HUES6 (cell line): ENCODE measurements around the gene EYA4.

Experiments used
- H3K27ac ChIP-seq: 2 replicates; pipeline ENCODE4 v1.7.0; 2013; ENCODE audit warnings: low read depth, mild to moderate bottlenecking, low read length, inconsistent platforms
- H3K27me3 ChIP-seq: 2 replicates; pipeline ENCODE4 v1.6.1; 2013; ENCODE audit warnings: low read length; ENCODE audit not compliant: control insufficient read depth, insufficient read depth
- H3K36me3 ChIP-seq: 2 replicates; pipeline ENCODE4 v1.6.1; 2013; ENCODE audit warnings: low read length; ENCODE audit not compliant: control insufficient read depth, insufficient read depth
- H3K4me1 ChIP-seq: 2 replicates; pipeline ENCODE4 v1.6.1; 2013; ENCODE audit warnings: low read length; ENCODE audit not compliant: control insufficient read depth, insufficient read depth
- H3K4me3 ChIP-seq: 2 replicates; pipeline ENCODE4 v1.5.1; 2013; ENCODE audit warnings: low read depth, low read length
- H3K9ac ChIP-seq: one replicate; pipeline ENCODE4 v1.6.1; 2013; ENCODE audit warnings: mild to moderate bottlenecking, low read length
- H3K9me3 ChIP-seq: 2 replicates; pipeline ENCODE4 v1.6.1; 2013; ENCODE audit warnings: low read depth, low read length; ENCODE audit not compliant: control insufficient read depth, insufficient read depth

EYA4 gene

DNA sequence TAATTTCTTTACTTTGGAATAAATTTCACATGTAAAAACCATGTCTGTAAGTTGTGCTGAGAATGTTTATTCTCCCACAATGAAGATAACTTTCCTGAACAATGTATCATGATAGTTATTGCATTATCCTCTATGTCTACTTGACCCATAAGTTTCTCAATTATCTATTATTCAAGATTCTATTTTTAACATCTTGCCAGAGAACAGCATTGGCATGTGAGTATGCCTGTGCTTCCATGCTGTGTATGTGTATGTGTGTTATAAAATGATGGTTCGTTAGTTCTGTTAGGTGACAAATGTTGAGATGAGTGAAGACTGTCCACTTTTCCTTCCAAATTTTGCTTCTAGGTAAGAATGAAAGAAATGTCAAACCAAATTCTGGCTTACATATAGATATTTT is 111.9 kb downstream of the EYA4 start:
- no peaks in the 10 kb centered on the region for H3K36me3 ChIP-seq
- H3K9ac ChIP-seq: no peak overlapping the region
- H3K4me3 ChIP-seq: no peak overlapping the region
- no peaks in the 10 kb centered on the region for H3K4me1 ChIP-seq
- no peaks in the 10 kb centered on the region for H3K27me3 ChIP-seq
- H3K9me3 ChIP-seq: no peaks in the 10 kb centered on the region
- no peak overlapping the region for H3K27ac ChIP-seq

DNA sequence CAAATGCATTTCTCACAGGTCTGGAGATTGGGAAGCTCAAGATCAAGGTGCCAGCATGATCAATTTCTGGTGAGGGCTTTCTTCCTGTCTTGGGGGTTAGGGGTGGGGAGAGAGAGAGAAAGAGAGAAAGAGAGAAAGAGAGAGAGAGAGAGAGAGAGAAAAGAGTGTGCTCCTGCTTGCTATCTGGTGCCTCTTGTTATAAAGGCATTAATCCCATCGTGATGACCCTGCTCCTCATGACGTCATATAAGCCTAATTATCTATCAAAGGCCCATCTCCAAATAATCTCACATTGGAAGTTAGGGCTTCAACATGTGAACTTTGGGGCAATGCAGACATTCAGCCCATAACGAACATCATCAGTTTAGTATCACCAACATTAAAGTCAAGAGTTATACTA is 114.8 kb downstream of the EYA4 start:
- no peaks in the 10 kb centered on the region for H3K36me3 ChIP-seq
- no peak overlapping the region for H3K27ac ChIP-seq
- no peaks in the 10 kb centered on the region for H3K9me3 ChIP-seq
- no peak overlapping the region for H3K4me3 ChIP-seq
- H3K9ac ChIP-seq: no peak overlapping the region
- no peaks in the 10 kb centered on the region for H3K27me3 ChIP-seq
- H3K4me1 ChIP-seq: no peaks in the 10 kb centered on the region

DNA sequence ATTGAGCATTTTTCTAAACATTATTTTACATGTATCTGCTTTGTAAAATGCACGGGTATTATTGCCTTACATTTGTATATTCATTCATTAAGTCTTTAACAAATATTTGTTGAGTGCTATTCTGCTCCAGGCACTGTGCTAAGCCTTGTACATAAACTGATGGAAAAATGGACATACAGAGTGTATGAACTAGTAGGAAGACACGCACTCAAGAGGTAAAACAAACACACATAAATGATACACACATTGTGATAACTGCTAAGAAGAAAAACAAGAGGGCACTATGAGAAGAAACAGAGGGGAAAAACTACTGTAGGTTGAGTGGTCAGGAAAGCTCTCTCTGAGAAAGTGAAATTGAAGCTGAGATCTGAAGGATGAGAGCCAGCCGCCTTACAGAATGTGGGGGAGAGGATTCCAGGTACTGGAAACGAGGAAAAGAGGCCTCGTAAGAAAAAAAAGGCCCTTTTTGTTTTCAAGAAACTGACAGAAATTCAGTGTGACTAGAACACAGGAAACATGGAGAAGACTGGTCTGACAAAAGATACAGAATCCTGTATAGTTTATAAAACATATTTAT is 117.5 kb downstream of the EYA4 start:
- Histone ChIP-seq H3K9ac (no peak overlapping the region), H3K9me3 (no peaks in the 10 kb centered on the region), H3K4me3 (no peak overlapping the region), H3K4me1 (no peaks in the 10 kb centered on the region), H3K27me3 (no peaks in the 10 kb centered on the region), H3K36me3 (no peaks in the 10 kb centered on the region), H3K27ac (no peak overlapping the region)

GRCh38 chr6:133359256-133359655 is 118.1 kb downstream of the EYA4 start:
- no peak overlapping the region for H3K9ac ChIP-seq
- H3K36me3 ChIP-seq: no peaks in the 10 kb centered on the region
- H3K27me3 ChIP-seq: no peaks in the 10 kb centered on the region
- H3K4me3 ChIP-seq: no peak overlapping the region
- no peaks in the 10 kb centered on the region for H3K9me3 ChIP-seq
- H3K27ac ChIP-seq: no peak overlapping the region
- no peaks in the 10 kb centered on the region for H3K4me1 ChIP-seq

- Histone ChIP-seq H3K36me3 (no peaks in the 10 kb centered on the region), H3K9ac (no peak overlapping the region), H3K4me3 (no peak overlapping the region), H3K4me1 (no peaks in the 10 kb centered on the region), H3K9me3 (no peaks in the 10 kb centered on the region), H3K27me3 (no peaks in the 10 kb centered on the region), H3K27ac (no peak overlapping the region)
Observed at GRCh38 chr6:133359760-133360159, 118.6 kb downstream of the EYA4 start.

GRCh38 chr6:133360194-133360593 is 119.0 kb downstream of the EYA4 start:
- no peaks in the 10 kb centered on the region for H3K4me1 ChIP-seq
- no peaks in the 10 kb centered on the region for H3K9me3 ChIP-seq
- no peak overlapping the region for H3K27ac ChIP-seq
- no peaks in the 10 kb centered on the region for H3K27me3 ChIP-seq
- H3K36me3 ChIP-seq: no peaks in the 10 kb centered on the region
- no peak overlapping the region for H3K9ac ChIP-seq
- no peak overlapping the region for H3K4me3 ChIP-seq

- H3K27me3 ChIP-seq: no peaks in the 10 kb centered on the region
- H3K27ac ChIP-seq: no peak overlapping the region
- no peaks in the 10 kb centered on the region for H3K36me3 ChIP-seq
- H3K9ac ChIP-seq: no peak overlapping the region
- H3K4me1 ChIP-seq: no peaks in the 10 kb centered on the region
- H3K9me3 ChIP-seq: no peaks in the 10 kb centered on the region
- H3K4me3 ChIP-seq: no peak overlapping the region
Observed at GRCh38 chr6:133362813-133363212, 121.7 kb downstream of the EYA4 start.

GRCh38 chr6:133368664-133369063 is 127.5 kb downstream of the EYA4 start:
- Histone ChIP-seq H3K36me3 (no peaks in the 10 kb centered on the region), H3K4me3 (no peak overlapping the region), H3K27me3 (no peaks in the 10 kb centered on the region), H3K27ac (no peak overlapping the region), H3K9ac (no peak overlapping the region), H3K9me3 (no peaks in the 10 kb centered on the region), H3K4me1 (0 out of 2 replicates have a peak, but pooled peaks cover 4% of the 10 kb centered on the region)

GRCh38 chr6:133369773-133370272 is 128.7 kb downstream of the EYA4 start:
- H3K4me3 ChIP-seq: no peak overlapping the region
- no peak overlapping the region for H3K27ac ChIP-seq
- H3K4me1 ChIP-seq: 0 out of 2 replicates have a peak, but pooled peaks cover 4% of the 10 kb centered on the region
- no peaks in the 10 kb centered on the region for H3K36me3 ChIP-seq
- H3K9me3 ChIP-seq: no peaks in the 10 kb centered on the region
- no peak overlapping the region for H3K9ac ChIP-seq
- H3K27me3 ChIP-seq: no peaks in the 10 kb centered on the region

GRCh38 chr6:133376743-133377142 is 135.6 kb downstream of the EYA4 start:
- Histone ChIP-seq H3K9me3 (no peaks in the 10 kb centered on the region), H3K9ac (no peak overlapping the region), H3K27me3 (no peaks in the 10 kb centered on the region), H3K4me3 (no peak overlapping the region), H3K36me3 (no peaks in the 10 kb centered on the region), H3K27ac (no peak overlapping the region), H3K4me1 (no peaks in the 10 kb centered on the region)

- H3K9me3 ChIP-seq: no peaks in the 10 kb centered on the region
- no peaks in the 10 kb centered on the region for H3K36me3 ChIP-seq
- H3K4me1 ChIP-seq: no peaks in the 10 kb centered on the region
- no peaks in the 10 kb centered on the region for H3K27me3 ChIP-seq
- no peak overlapping the region for H3K27ac ChIP-seq
- no peak overlapping the region for H3K4me3 ChIP-seq
- no peak overlapping the region for H3K9ac ChIP-seq
Observed at GRCh38 chr6:133377219-133377618, 136.1 kb downstream of the EYA4 start.

- Histone ChIP-seq H3K9me3 (no peaks in the 10 kb centered on the region), H3K36me3 (no peaks in the 10 kb centered on the region), H3K4me1 (no peaks in the 10 kb centered on the region), H3K9ac (no peak overlapping the region), H3K27ac (no peak overlapping the region), H3K4me3 (no peak overlapping the region), H3K27me3 (no peaks in the 10 kb centered on the region)
Observed at GRCh38 chr6:133380047-133380446, 138.9 kb downstream of the EYA4 start.
